ENCODE measurements around the gene PSME4. TPM values are rescaled to one million over a fixed set of nuclear protein-coding genes. Genes with fewer than 3 reads are reported as not detected.

PSME4 gene
- total RNA-seq, 1 donor from 2014 or later, result 87.6 TPM

DNA sequence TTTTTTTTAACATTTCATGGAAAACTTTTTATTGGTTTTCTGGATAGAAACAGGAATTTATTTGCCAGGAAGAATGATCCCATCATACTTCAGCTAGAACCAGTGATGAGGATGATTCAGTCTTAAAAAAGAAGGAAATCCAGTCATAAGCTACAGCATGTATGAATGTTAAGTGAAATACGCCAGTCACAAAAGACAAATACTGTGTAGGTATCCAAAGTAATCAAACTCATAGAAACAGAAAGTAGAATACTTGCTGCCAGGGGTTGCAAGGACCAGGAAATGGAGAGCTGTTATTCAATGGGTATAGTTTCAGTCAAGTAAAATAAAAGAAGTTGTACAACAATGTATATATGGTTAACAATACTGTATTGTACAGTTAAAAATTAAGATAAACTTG, 21.3 kb downstream of the PSME4 start:
- Mint-ChIP-seq H3K4me3 (ENCODE audit: unreplicated experiment) (no peak overlapping the region), H3K9me3 (ENCODE audit: unreplicated experiment) (peaks cover 1% of the 10 kb centered on the region), H3K27ac (ENCODE audit: unreplicated experiment) (no peak overlapping the region), H3K36me3 (ENCODE audit: unreplicated experiment) (peaks cover 8% of the 10 kb centered on the region), H3K4me1 (ENCODE audit: low read depth, unreplicated experiment) (peaks cover 3% of the 10 kb centered on the region), H3K27me3 (ENCODE audit: unreplicated experiment) (no peaks in the 10 kb centered on the region)
- TF ChIP-seq, protein P1, sequence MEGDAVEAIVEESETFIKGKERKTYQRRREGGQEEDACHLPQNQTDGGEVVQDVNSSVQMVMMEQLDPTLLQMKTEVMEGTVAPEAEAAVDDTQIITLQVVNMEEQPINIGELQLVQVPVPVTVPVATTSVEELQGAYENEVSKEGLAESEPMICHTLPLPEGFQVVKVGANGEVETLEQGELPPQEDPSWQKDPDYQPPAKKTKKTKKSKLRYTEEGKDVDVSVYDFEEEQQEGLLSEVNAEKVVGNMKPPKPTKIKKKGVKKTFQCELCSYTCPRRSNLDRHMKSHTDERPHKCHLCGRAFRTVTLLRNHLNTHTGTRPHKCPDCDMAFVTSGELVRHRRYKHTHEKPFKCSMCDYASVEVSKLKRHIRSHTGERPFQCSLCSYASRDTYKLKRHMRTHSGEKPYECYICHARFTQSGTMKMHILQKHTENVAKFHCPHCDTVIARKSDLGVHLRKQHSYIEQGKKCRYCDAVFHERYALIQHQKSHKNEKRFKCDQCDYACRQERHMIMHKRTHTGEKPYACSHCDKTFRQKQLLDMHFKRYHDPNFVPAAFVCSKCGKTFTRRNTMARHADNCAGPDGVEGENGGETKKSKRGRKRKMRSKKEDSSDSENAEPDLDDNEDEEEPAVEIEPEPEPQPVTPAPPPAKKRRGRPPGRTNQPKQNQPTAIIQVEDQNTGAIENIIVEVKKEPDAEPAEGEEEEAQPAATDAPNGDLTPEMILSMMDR (IDR thresholded peaks at IDR 0.05; ENCODE audit: partially characterized antibody, unreplicated experiment), result no peak
- DNase-seq, result no peak

DNA sequence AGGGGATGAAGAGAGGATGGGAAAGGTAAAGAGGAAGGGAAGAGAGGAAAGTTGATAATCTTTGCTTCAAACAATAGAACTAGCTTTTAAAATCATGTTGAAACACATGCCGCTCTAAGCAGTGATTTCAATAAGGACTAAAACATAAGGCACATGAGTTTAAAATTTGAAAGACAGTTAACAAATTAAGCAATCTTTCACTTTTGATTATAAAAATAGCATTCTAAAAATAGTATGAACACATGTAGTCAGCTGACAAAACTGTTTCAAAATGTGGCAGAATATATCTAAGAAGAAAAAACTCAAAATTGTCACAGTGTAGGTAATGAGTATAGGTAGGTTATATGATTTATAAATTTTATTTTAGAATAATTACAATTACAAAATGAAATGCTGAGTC, 25.3 kb downstream of the PSME4 start:
- TF ChIP-seq, protein P1 (IDR thresholded peaks at IDR 0.05; ENCODE audit: partially characterized antibody, unreplicated experiment), result no peak
- Mint-ChIP-seq H3K9me3 (ENCODE audit: unreplicated experiment) (peaks cover 1% of the 10 kb centered on the region), H3K27me3 (ENCODE audit: unreplicated experiment) (no peaks in the 10 kb centered on the region), H3K27ac (ENCODE audit: unreplicated experiment) (peak overlapping the region; percentile 48), H3K4me3 (ENCODE audit: unreplicated experiment) (no peak overlapping the region), H3K36me3 (ENCODE audit: unreplicated experiment) (peaks cover 4% of the 10 kb centered on the region), H3K4me1 (ENCODE audit: low read depth, unreplicated experiment) (no peaks in the 10 kb centered on the region)
- DNase-seq, result no peak

DNA sequence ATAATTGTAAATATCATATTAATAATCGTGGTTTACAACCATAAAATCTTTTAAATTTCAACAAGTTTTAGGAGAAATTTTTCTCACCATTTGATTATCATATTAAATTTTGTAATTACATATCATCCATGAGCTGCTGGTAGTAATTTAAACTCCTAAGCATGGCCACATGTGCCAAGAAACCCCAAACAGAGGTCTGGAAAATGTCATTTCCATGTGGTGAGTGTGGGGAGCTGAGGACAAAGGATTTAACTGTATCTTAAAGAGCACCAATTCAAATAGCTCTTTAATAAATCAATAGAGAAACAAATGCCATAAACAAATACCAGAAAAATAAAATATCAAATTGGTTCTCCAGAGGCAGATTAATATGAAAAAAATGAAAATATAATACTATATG, 26.3 kb downstream of the PSME4 start:
- no peak for DNase-seq
- Mint-ChIP-seq H3K27ac (ENCODE audit: unreplicated experiment) (no peak overlapping the region), H3K9me3 (ENCODE audit: unreplicated experiment) (peaks cover 1% of the 10 kb centered on the region), H3K4me3 (ENCODE audit: unreplicated experiment) (no peak overlapping the region), H3K36me3 (ENCODE audit: unreplicated experiment) (peaks cover 4% of the 10 kb centered on the region), H3K4me1 (ENCODE audit: low read depth, unreplicated experiment) (no peaks in the 10 kb centered on the region), H3K27me3 (ENCODE audit: unreplicated experiment) (no peaks in the 10 kb centered on the region)
- TF ChIP-seq, protein P1 (IDR thresholded peaks at IDR 0.05; ENCODE audit: partially characterized antibody, unreplicated experiment), result no peak

DNA sequence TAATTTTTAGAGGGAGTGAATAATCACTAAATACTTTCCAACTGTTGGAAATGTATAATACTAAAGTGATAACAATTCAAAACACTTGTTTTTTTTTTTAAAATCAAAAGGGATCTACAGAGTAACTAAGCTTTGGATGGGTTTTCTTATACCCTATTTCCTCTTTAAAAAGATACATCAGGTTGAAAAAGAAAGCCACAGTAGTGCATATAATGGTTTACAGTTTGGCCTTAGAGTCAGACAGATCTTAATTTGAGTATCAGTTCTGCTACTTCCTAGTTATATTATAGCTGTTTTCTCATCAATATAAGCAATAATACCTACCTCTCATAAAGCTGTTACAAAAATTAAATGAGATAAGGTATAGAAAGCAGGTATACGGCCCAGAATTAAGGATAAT, 28.5 kb downstream of the PSME4 start:
- no peak overlapping the region for H3K27ac Mint-ChIP-seq (ENCODE audit: unreplicated experiment)
- H3K4me3 Mint-ChIP-seq (ENCODE audit: unreplicated experiment), result no peak overlapping the region
- H3K4me1 Mint-ChIP-seq (ENCODE audit: low read depth, unreplicated experiment), result no peaks in the 10 kb centered on the region
- H3K27me3 Mint-ChIP-seq (ENCODE audit: unreplicated experiment), result no peaks in the 10 kb centered on the region
- peaks cover under 1% of the 10 kb centered on the region for H3K9me3 Mint-ChIP-seq (ENCODE audit: unreplicated experiment)
- DNase-seq, result no peak
- TF ChIP-seq, protein P1 (IDR thresholded peaks at IDR 0.05; ENCODE audit: partially characterized antibody, unreplicated experiment), result no peak
- H3K36me3 Mint-ChIP-seq (ENCODE audit: unreplicated experiment), result peaks cover 4% of the 10 kb centered on the region

DNA sequence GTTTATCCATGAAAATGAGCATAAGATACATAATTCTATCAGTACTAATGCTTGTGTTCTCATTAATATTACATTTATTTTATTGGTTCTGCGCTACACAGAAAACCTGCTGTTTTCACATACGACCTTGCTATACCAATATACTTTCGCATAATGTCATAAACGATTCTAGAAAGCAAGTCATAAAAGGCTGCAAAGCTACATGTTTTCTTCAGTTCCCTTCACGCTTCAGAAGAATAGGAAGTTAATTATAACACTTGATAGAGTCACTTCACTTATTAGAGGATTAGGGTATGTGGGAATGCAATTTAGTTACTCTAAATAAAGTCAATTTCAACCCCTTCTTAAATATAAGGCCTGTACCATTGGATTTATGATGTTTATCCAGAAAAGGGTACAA, 29.0 kb downstream of the PSME4 start:
- TF ChIP-seq, protein P1 (IDR thresholded peaks at IDR 0.05; ENCODE audit: partially characterized antibody, unreplicated experiment), result no peak
- H3K36me3 Mint-ChIP-seq (ENCODE audit: unreplicated experiment), result no peaks in the 10 kb centered on the region
- H3K27ac Mint-ChIP-seq (ENCODE audit: unreplicated experiment), result no peak overlapping the region
- no peaks in the 10 kb centered on the region for H3K4me1 Mint-ChIP-seq (ENCODE audit: low read depth, unreplicated experiment)
- no peaks in the 10 kb centered on the region for H3K27me3 Mint-ChIP-seq (ENCODE audit: unreplicated experiment)
- no peaks in the 10 kb centered on the region for H3K9me3 Mint-ChIP-seq (ENCODE audit: unreplicated experiment)
- no peak overlapping the region for H3K4me3 Mint-ChIP-seq (ENCODE audit: unreplicated experiment)
- DNase-seq, result no peak

Data from glutamatergic neuron (in vitro differentiated cells).